Measurements from ENCODE around the gene RAB20. TPM values are rescaled to one million over a fixed set of nuclear protein-coding genes. Genes with fewer than 3 reads are reported as not detected.

RAB20 gene
- total RNA-seq, 1 experiment from 2014 or later: 14.3 TPM

DNA sequence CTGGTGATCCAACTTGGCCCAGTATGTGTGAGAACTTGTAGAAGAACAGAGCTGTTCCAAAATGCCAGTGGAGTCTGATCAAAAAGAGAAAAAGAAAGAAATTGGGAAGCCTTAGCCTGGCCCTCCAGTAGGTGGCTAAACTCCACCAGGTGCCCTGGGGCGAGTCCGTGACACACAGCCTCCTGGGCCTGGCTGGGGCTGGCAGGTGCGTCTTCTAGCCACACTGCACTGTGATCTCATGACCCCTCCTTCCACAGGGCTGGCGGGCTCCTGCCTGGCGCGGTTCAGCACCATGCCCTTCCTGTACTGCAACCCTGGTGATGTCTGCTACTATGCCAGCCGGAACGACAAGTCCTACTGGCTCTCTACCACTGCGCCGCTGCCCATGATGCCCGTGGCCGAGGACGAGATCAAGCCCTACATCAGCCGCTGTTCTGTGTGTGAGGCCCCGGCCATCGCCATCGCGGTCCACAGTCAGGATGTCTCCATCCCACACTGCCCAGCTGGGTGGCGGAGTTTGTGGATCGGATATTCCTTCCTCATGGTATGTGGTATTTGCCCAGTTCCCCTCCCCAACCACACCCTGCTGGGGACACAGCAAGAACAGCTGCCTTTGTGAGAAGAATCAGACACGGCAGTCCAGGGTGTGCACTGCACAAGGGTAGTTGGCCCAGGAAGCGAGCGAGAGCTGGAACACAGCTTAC is 53.7 kb downstream of the RAB20 start:
- Mint-ChIP-seq H3K4me3 (no peak overlapping the region), H3K4me1 (peaks cover 5% of the 10 kb centered on the region; the same call in 1 of the 2 replicates), H3K36me3 (peaks cover 27% of the 10 kb centered on the region), H3K27me3 (ENCODE audit: low read depth) (no peaks in the 10 kb centered on the region), H3K9me3 (no peaks in the 10 kb centered on the region), H3K27ac (no peak overlapping the region)
- TF ChIP-seq, protein P1, sequence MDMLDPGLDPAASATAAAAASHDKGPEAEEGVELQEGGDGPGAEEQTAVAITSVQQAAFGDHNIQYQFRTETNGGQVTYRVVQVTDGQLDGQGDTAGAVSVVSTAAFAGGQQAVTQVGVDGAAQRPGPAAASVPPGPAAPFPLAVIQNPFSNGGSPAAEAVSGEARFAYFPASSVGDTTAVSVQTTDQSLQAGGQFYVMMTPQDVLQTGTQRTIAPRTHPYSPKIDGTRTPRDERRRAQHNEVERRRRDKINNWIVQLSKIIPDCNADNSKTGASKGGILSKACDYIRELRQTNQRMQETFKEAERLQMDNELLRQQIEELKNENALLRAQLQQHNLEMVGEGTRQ (CRISPR knock-in tag; IDR thresholded peaks at IDR 0.05): no peak
- TF ChIP-seq ETV6 (CRISPR knock-in tag; IDR thresholded peaks at IDR 0.05) (no peak), GRHL2 (CRISPR knock-in tag; IDR thresholded peaks at IDR 0.05; ENCODE audit: insufficient replicate concordance, severe bottlenecking) (no peak), ZNF232 (CRISPR knock-in tag; IDR thresholded peaks at IDR 0.05) (no peak), NR3C1 (CRISPR knock-in tag; conservative IDR thresholded peaks at IDR 0.05; ENCODE audit: low read depth) (no peak)
- TF ChIP-seq, protein P2, sequence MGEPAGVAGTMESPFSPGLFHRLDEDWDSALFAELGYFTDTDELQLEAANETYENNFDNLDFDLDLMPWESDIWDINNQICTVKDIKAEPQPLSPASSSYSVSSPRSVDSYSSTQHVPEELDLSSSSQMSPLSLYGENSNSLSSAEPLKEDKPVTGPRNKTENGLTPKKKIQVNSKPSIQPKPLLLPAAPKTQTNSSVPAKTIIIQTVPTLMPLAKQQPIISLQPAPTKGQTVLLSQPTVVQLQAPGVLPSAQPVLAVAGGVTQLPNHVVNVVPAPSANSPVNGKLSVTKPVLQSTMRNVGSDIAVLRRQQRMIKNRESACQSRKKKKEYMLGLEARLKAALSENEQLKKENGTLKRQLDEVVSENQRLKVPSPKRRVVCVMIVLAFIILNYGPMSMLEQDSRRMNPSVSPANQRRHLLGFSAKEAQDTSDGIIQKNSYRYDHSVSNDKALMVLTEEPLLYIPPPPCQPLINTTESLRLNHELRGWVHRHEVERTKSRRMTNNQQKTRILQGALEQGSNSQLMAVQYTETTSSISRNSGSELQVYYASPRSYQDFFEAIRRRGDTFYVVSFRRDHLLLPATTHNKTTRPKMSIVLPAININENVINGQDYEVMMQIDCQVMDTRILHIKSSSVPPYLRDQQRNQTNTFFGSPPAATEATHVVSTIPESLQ (CRISPR knock-in tag; IDR thresholded peaks at IDR 0.05): no peak
- TF ChIP-seq, protein P3, sequence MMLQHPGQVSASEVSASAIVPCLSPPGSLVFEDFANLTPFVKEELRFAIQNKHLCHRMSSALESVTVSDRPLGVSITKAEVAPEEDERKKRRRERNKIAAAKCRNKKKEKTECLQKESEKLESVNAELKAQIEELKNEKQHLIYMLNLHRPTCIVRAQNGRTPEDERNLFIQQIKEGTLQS (CRISPR knock-in tag; conservative IDR thresholded peaks at IDR 0.05): no peak
- TF ChIP-seq, protein P4, sequence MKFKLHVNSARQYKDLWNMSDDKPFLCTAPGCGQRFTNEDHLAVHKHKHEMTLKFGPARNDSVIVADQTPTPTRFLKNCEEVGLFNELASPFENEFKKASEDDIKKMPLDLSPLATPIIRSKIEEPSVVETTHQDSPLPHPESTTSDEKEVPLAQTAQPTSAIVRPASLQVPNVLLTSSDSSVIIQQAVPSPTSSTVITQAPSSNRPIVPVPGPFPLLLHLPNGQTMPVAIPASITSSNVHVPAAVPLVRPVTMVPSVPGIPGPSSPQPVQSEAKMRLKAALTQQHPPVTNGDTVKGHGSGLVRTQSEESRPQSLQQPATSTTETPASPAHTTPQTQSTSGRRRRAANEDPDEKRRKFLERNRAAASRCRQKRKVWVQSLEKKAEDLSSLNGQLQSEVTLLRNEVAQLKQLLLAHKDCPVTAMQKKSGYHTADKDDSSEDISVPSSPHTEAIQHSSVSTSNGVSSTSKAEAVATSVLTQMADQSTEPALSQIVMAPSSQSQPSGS (CRISPR knock-in tag; IDR thresholded peaks at IDR 0.05; ENCODE audit: borderline replicate concordance, low read depth): no peak
- TF ChIP-seq, protein P5, sequence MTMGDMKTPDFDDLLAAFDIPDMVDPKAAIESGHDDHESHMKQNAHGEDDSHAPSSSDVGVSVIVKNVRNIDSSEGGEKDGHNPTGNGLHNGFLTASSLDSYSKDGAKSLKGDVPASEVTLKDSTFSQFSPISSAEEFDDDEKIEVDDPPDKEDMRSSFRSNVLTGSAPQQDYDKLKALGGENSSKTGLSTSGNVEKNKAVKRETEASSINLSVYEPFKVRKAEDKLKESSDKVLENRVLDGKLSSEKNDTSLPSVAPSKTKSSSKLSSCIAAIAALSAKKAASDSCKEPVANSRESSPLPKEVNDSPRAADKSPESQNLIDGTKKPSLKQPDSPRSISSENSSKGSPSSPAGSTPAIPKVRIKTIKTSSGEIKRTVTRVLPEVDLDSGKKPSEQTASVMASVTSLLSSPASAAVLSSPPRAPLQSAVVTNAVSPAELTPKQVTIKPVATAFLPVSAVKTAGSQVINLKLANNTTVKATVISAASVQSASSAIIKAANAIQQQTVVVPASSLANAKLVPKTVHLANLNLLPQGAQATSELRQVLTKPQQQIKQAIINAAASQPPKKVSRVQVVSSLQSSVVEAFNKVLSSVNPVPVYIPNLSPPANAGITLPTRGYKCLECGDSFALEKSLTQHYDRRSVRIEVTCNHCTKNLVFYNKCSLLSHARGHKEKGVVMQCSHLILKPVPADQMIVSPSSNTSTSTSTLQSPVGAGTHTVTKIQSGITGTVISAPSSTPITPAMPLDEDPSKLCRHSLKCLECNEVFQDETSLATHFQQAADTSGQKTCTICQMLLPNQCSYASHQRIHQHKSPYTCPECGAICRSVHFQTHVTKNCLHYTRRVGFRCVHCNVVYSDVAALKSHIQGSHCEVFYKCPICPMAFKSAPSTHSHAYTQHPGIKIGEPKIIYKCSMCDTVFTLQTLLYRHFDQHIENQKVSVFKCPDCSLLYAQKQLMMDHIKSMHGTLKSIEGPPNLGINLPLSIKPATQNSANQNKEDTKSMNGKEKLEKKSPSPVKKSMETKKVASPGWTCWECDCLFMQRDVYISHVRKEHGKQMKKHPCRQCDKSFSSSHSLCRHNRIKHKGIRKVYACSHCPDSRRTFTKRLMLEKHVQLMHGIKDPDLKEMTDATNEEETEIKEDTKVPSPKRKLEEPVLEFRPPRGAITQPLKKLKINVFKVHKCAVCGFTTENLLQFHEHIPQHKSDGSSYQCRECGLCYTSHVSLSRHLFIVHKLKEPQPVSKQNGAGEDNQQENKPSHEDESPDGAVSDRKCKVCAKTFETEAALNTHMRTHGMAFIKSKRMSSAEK (CRISPR knock-in tag; IDR thresholded peaks at IDR 0.05; ENCODE audit: borderline replicate concordance): no peak
- CTCF ChIA-PET: interaction anchor here (1.1 to 1.9 kb wide), 2 partner anchors 52 to 146 kb away, joined by 3 to 9 read pairs; no protein-coding TSS in a partner anchor
- POLR2A ChIA-PET: interaction anchor here (0.9 kb wide), 1 partner anchor 735 kb away, joined by 3 read pairs; no protein-coding TSS in a partner anchor
- no peak for DNase-seq (ENCODE audit: low spot score)
- peak; percentile 55 for ATAC-seq

DNA sequence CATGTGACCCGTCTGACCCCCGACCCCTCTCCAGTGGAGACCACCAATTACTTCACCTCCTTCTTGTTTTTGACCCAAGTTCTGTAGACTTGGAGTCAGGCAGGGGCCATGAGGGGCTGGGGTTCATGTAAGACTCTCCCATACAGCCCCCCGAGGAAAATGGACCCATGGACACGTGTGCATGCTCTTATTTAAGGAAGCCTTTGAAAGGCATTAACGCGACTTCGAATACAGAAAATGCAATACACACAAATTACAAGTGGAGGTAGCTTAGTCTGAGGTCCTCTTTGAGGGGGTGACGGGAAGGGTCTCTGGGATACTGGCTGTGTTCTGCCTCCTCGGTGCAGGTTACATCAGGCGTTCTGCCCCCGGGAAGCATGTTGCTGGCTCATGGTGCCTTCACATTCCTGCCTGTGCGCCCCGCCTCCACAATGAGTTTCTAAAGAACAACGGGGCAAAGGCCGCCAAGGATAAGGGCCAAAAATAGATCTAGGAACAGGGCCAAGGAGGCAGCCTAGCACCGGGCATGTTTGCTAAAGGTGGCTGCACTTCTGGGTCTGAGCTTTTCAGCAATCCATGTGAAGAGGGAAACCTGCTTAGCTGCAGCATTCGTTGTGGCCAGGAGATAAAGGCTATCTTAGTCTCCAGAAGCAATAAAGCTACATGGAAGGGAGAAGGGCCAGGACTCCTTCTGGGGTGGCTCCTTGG is 54.5 kb downstream of the RAB20 start:
- POLR2A ChIA-PET: no interaction called here

More for the DNA sequence above, 54.5 kb downstream of the RAB20 start:
- no peak overlapping the region for H3K4me3 Mint-ChIP-seq
- CTCF ChIA-PET: interaction anchor here (1.1 to 1.9 kb wide), 2 partner anchors 51 to 147 kb away, joined by 3 to 9 read pairs; no protein-coding TSS in a partner anchor
- peaks cover 32% of the 10 kb centered on the region for H3K36me3 Mint-ChIP-seq
- DNase-seq (ENCODE audit: low spot score) (no peak), ATAC-seq (no peak)
- TF ChIP-seq GABPB1 (CRISPR knock-in tag; IDR thresholded peaks at IDR 0.05) (0 out of 2 replicates have a peak, but pooled peaks have one; percentile 21), NR1H2 (CRISPR knock-in tag; IDR thresholded peaks at IDR 0.05) (no peak), ELF4 (CRISPR knock-in tag; IDR thresholded peaks at IDR 0.05; ENCODE audit: low read depth) (no peak)
- H3K27ac Mint-ChIP-seq: no peak overlapping the region
- H3K9me3 Mint-ChIP-seq: no peaks in the 10 kb centered on the region
- no peaks in the 10 kb centered on the region for H3K27me3 Mint-ChIP-seq (ENCODE audit: low read depth)
- peaks cover 5% of the 10 kb centered on the region; the same call in 1 of the 2 replicates for H3K4me1 Mint-ChIP-seq
